Measurements from ENCODE around the gene STAT5A. TPM values are rescaled to one million over a fixed set of nuclear protein-coding genes. Genes with fewer than 3 reads are reported as not detected.
A peak's percentile ranks its signal among the peaks of the same experiment; 100 is the strongest.

Gene STAT5A
- total RNA-seq, 2 donors from 2014 or later: 3.5 to 4.8 TPM

- Mint-ChIP-seq H3K27ac (no peak overlapping the region), H3K36me3 (ENCODE audit: low read depth) (peaks cover 27% of the 10 kb centered on the region), H3K4me3 (no peak overlapping the region), H3K27me3 (ENCODE audit: insufficient read depth) (peaks cover 15% of the 10 kb centered on the region), H3K9me3 (no peaks in the 10 kb centered on the region), H3K4me1 (no peaks in the 10 kb centered on the region)
- no peak for DNase-seq
- Histone ChIP-seq H3K27ac (ENCODE audit: low read depth, low read length) (peak overlapping the region; percentile 45), H3K27me3 (ENCODE audit: control insufficient read depth, insufficient read depth, low read length, poor library complexity, severe bottlenecking) (peaks cover 6% of the 10 kb centered on the region), H3K9me3 (ENCODE audit: control insufficient read depth, low read length) (no peaks in the 10 kb centered on the region), H3K9ac (ENCODE audit: extremely low read depth, low read length, poor library complexity, severe bottlenecking) (no peak overlapping the region), H3K4me1 (ENCODE audit: control insufficient read depth, insufficient read depth, low read length) (no peaks in the 10 kb centered on the region), H3K36me3 (ENCODE audit: control insufficient read depth, insufficient read depth, low read length) (no peaks in the 10 kb centered on the region), H3K4me3 (ENCODE audit: low read length) (no peak overlapping the region)
- TF ChIP-seq, protein P1, sequence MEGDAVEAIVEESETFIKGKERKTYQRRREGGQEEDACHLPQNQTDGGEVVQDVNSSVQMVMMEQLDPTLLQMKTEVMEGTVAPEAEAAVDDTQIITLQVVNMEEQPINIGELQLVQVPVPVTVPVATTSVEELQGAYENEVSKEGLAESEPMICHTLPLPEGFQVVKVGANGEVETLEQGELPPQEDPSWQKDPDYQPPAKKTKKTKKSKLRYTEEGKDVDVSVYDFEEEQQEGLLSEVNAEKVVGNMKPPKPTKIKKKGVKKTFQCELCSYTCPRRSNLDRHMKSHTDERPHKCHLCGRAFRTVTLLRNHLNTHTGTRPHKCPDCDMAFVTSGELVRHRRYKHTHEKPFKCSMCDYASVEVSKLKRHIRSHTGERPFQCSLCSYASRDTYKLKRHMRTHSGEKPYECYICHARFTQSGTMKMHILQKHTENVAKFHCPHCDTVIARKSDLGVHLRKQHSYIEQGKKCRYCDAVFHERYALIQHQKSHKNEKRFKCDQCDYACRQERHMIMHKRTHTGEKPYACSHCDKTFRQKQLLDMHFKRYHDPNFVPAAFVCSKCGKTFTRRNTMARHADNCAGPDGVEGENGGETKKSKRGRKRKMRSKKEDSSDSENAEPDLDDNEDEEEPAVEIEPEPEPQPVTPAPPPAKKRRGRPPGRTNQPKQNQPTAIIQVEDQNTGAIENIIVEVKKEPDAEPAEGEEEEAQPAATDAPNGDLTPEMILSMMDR (conservative IDR thresholded peaks at IDR 0.05): no peak
- 79 to 93% methylated on average over 12 to 13 of the region's 13 CpGs for WGBS, 2 experiments (ENCODE audit: insufficient coverage in 1 of 2, insufficient read length in 1 of 2)
These were observed 57.2 kb downstream of the STAT5A start for GRCh38 chr17:42345396-42346073.

DNA sequence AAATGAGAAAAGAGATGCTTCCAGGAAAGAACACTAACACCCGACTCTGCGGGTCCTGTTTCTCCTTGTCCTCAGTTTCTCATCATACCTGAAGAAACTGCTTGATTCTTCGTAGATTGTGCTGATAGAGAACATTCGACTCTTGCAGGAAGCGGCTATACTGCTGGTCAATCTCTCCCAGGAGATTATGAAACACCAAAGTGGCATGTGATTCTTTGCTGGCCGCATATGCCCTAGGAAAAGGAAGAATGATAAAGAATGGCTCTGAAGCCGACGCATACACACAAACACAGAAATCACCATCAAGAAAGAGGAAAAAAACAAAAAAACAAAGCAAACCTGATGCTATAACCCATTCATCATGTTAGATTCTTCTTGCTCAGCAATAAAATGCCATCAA is 58.2 kb downstream of the STAT5A start:
- no peaks in the 10 kb centered on the region for H3K9me3 ChIP-seq (ENCODE audit: control insufficient read depth, low read length)
- no peaks in the 10 kb centered on the region for H3K36me3 ChIP-seq (ENCODE audit: control insufficient read depth, insufficient read depth, low read length)
- H3K36me3 Mint-ChIP-seq (ENCODE audit: low read depth): peaks cover 27% of the 10 kb centered on the region
- TF ChIP-seq, protein P1 (conservative IDR thresholded peaks at IDR 0.05): no peak
- H3K27me3 ChIP-seq (ENCODE audit: control insufficient read depth, insufficient read depth, low read length, poor library complexity, severe bottlenecking): peaks cover 7% of the 10 kb centered on the region
- no peak overlapping the region for H3K9ac ChIP-seq (ENCODE audit: extremely low read depth, low read length, poor library complexity, severe bottlenecking)
- no peaks in the 10 kb centered on the region for H3K4me1 Mint-ChIP-seq
- WGBS, 2 experiments (ENCODE audit: insufficient coverage in 1 of 2, insufficient read length in 1 of 2): 88 to 96% methylated on average over 3 to 8 of the region's 8 CpGs
- H3K27ac Mint-ChIP-seq: no peak overlapping the region
- H3K27ac ChIP-seq (ENCODE audit: low read depth, low read length): no peak overlapping the region
- H3K4me3 Mint-ChIP-seq: no peak overlapping the region
- peaks cover 16% of the 10 kb centered on the region for H3K27me3 Mint-ChIP-seq (ENCODE audit: insufficient read depth)
- no peak for DNase-seq
- no peaks in the 10 kb centered on the region for H3K4me1 ChIP-seq (ENCODE audit: control insufficient read depth, insufficient read depth, low read length)
- no peaks in the 10 kb centered on the region for H3K9me3 Mint-ChIP-seq
- H3K4me3 ChIP-seq (ENCODE audit: low read length): no peak overlapping the region

DNA sequence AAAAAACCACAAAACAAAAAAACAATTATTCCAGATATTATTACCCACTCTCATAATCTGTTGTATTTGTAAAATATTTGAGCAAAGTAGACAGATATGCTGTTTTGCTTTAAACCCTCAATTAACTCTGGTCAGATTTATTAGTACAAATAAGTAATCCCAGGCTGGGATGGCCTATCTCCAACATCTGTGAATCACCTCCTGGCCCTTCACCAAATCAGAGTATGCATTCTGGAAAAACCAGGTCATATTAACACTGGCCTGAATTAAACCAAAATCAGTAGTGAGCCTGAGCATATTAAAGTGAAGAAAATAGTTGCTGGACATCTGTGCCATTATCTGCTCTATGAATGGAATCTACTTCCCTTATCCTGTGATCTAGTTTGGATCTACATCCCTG is 58.9 kb downstream of the STAT5A start:
- peak overlapping the region; percentile 11 for H3K27ac Mint-ChIP-seq

More for the DNA sequence above, 58.9 kb downstream of the STAT5A start:
- H3K27me3 ChIP-seq (ENCODE audit: control insufficient read depth, insufficient read depth, low read length, poor library complexity, severe bottlenecking): peaks cover 8% of the 10 kb centered on the region
- peaks cover 16% of the 10 kb centered on the region for H3K27me3 Mint-ChIP-seq (ENCODE audit: insufficient read depth)
- H3K36me3 ChIP-seq (ENCODE audit: control insufficient read depth, insufficient read depth, low read length): no peaks in the 10 kb centered on the region
- TF ChIP-seq, protein P1 (conservative IDR thresholded peaks at IDR 0.05): no peak
- no peaks in the 10 kb centered on the region for H3K9me3 ChIP-seq (ENCODE audit: control insufficient read depth, low read length)
- no peaks in the 10 kb centered on the region for H3K4me1 Mint-ChIP-seq
- H3K27ac ChIP-seq (ENCODE audit: low read depth, low read length): no peak overlapping the region
- no peak overlapping the region for H3K9ac ChIP-seq (ENCODE audit: extremely low read depth, low read length, poor library complexity, severe bottlenecking)
- no peaks in the 10 kb centered on the region for H3K4me1 ChIP-seq (ENCODE audit: control insufficient read depth, insufficient read depth, low read length)
- DNase-seq: no peak
- peaks cover 27% of the 10 kb centered on the region for H3K36me3 Mint-ChIP-seq (ENCODE audit: low read depth)
- H3K4me3 ChIP-seq (ENCODE audit: low read length): no peak overlapping the region
- no peaks in the 10 kb centered on the region for H3K9me3 Mint-ChIP-seq
- no peak overlapping the region for H3K4me3 Mint-ChIP-seq

All from endodermal cell (in vitro differentiated cells).